Activated CD8-positive, alpha-beta memory T cell treated with anti-CD3 and anti-CD28 coated beads for 48 hours (primary cell): ENCODE data around the gene NTM.

Experiments used
- DNase-seq, 3 experiments: peaks; one replicate each; pipeline ENCODE4 v3.0.0-alpha.2; 2020; ENCODE audit warnings: low read depth in 2 of 3, low spot score in 2 of 3

The NTM gene

GRCh38 chr11:131683666-131684065 is 313.3 kb downstream of the NTM start:
- no peak for DNase-seq

GRCh38 chr11:131684111-131685060 is 314.0 kb downstream of the NTM start:
- no peak for DNase-seq

GRCh38 chr11:131685206-131685605 is 314.8 kb downstream of the NTM start:
- DNase-seq: no peak

GRCh38 chr11:131685906-131686305 is 315.5 kb downstream of the NTM start:
- no peak for DNase-seq

- no peak for DNase-seq
Measured at GRCh38 chr11:131686836-131687235, 316.4 kb downstream of the NTM start.

- no peak for DNase-seq
Measured at GRCh38 chr11:131687291-131688047, 317.1 kb downstream of the NTM start.

- peak in 1 of 3 experiments; percentile 14 for DNase-seq
Measured at GRCh38 chr11:131688048-131688693, 317.8 kb downstream of the NTM start.

- DNase-seq: no peak
Measured at GRCh38 chr11:131689049-131689925, 318.9 kb downstream of the NTM start.

GRCh38 chr11:131690362-131690761 is 319.9 kb downstream of the NTM start:
- DNase-seq: no peak

GRCh38 chr11:131690776-131691175 is 320.4 kb downstream of the NTM start:
- no peak for DNase-seq

- no peak for DNase-seq
Measured at GRCh38 chr11:131691181-131692041, 321.0 kb downstream of the NTM start.

- no peak for DNase-seq
Measured at GRCh38 chr11:131692151-131692550, 321.7 kb downstream of the NTM start.

GRCh38 chr11:131692961-131693360 is 322.5 kb downstream of the NTM start:
- no peak for DNase-seq

GRCh38 chr11:131693756-131694155 is 323.3 kb downstream of the NTM start:
- no peak for DNase-seq

- peak; percentile 23 to 49 (median 31) for DNase-seq
Measured at GRCh38 chr11:131694526-131695424, 324.4 kb downstream of the NTM start.

GRCh38 chr11:131695889-131696429 is 325.5 kb downstream of the NTM start:
- no peak for DNase-seq

- DNase-seq: no peak
Measured at GRCh38 chr11:131696690-131697089, 326.3 kb downstream of the NTM start.

- DNase-seq: no peak
Measured at GRCh38 chr11:131703311-131703710, 332.9 kb downstream of the NTM start.
